Smooth muscle cell of the brain vasculature (primary cell): ENCODE results near the gene ABLIM3.

Experiments
- DNase-seq: peaks from one replicate; pipeline ENCODE4 v3.0.0-alpha.2; 2012; ENCODE audit warnings: low read depth, low spot score

The ABLIM3 gene

GRCh38 chr5:149157330-149157729 lies 16.0 kb downstream of the ABLIM3 start:
- DNase-seq = no peak

GRCh38 chr5:149160291-149160787 lies 19.0 kb downstream of the ABLIM3 start:
- no peak for DNase-seq

- no peak for DNase-seq
Observed at GRCh38 chr5:149161026-149161687, 19.9 kb downstream of the ABLIM3 start.

GRCh38 chr5:149161850-149162249 lies 20.6 kb downstream of the ABLIM3 start:
- DNase-seq = no peak

GRCh38 chr5:149162401-149163084 lies 21.2 kb downstream of the ABLIM3 start:
- no peak for DNase-seq

GRCh38 chr5:149164731-149165130 lies 23.4 kb downstream of the ABLIM3 start:
- DNase-seq = no peak

- no peak for DNase-seq
Observed at GRCh38 chr5:149166128-149166527, 24.8 kb downstream of the ABLIM3 start.

- no peak for DNase-seq
Observed at GRCh38 chr5:149166591-149167100, 25.4 kb downstream of the ABLIM3 start.

- no peak for DNase-seq
Observed at GRCh38 chr5:149168276-149168906, 27.1 kb downstream of the ABLIM3 start.

GRCh38 chr5:149170299-149170698 lies 29.0 kb downstream of the ABLIM3 start:
- no peak for DNase-seq

GRCh38 chr5:149172261-149172660 lies 31.0 kb downstream of the ABLIM3 start:
- DNase-seq = no peak

GRCh38 chr5:149172709-149173505 lies 31.6 kb downstream of the ABLIM3 start:
- DNase-seq = no peak

GRCh38 chr5:149174847-149175234 lies 33.5 kb downstream of the ABLIM3 start:
- no peak for DNase-seq

- DNase-seq = no peak
Observed at GRCh38 chr5:149175346-149176105, 34.2 kb downstream of the ABLIM3 start.

GRCh38 chr5:149177339-149177843 lies 36.1 kb downstream of the ABLIM3 start:
- DNase-seq = no peak

- no peak for DNase-seq
Observed at GRCh38 chr5:149177911-149178565, 36.7 kb downstream of the ABLIM3 start.

GRCh38 chr5:149181732-149182131 lies 40.4 kb downstream of the ABLIM3 start:
- no peak for DNase-seq

GRCh38 chr5:149182241-149182640 lies 40.9 kb downstream of the ABLIM3 start:
- DNase-seq = no peak

- no peak for DNase-seq
Observed at GRCh38 chr5:149185067-149185466, 43.8 kb downstream of the ABLIM3 start.

- no peak for DNase-seq
Observed at GRCh38 chr5:149186506-149186905, 45.2 kb downstream of the ABLIM3 start.
